HepG2 (cell line): ENCODE data around the gene CDX2. TPM values are rescaled to one million over a fixed set of nuclear protein-coding genes. Genes with fewer than 3 reads are reported as not detected.

Experiments
- ATAC-seq: fragments of 200-7000 bp; cut with Tn5 transposase; 3 replicates; pipeline ENCODE4 v1.9.1; 2020; ENCODE audit warnings: mild to moderate bottlenecking, moderate library complexity
- BruUV-seq: library from RNA; stranded (reverse); fragments of 400-500 nt; replicated peaks from 2 replicates; lab custom pipeline; 2021; lab: Mats Ljungman, UMichigan
- CTCF ChIA-PET: fragments of 300-600 bp; formaldehyde crosslinking; extraction: SDS; loops from one replicate; lab custom pipeline; 2021; ENCODE audit warnings: low total read pairs, inconsistent platforms, low intra/inter-chr PET ratio; lab: Yijun Ruan, JAX
- POLR2A ChIA-PET: fragments of 350-600 bp; sonication (Branson Sonifier 250); formaldehyde crosslinking; loops from one replicate; lab custom pipeline; 2020; ENCODE audit warnings: antibody characterized with exemption, inconsistent platforms; lab: Yijun Ruan, JAX
- DNase-seq: peaks from one replicate; pipeline ENCODE4 v3.0.0-alpha.2; 2015; ENCODE audit warnings: low spot score
- FAIRE-seq: peaks from 3 replicates; lab custom pipeline; 2011; peaks lifted over from hg19 to GRCh38; lab: Jason Lieb, UNC
- H2AFZ ChIP-seq: one replicate; pipeline ENCODE4 v1.6.1; 2011; ENCODE audit warnings: low read length, inconsistent platforms
- H3K27ac ChIP-seq: fragments of 300-600 bp; 3 replicates; pipeline ENCODE4 v1.8.0; 2011; ENCODE audit warnings: mixed run types, mild to moderate bottlenecking, mixed read lengths, low read length, inconsistent platforms; ENCODE audit not compliant: insufficient read depth; ENCODE audit errors: extremely low read length
- H3K27me3 ChIP-seq, 2 experiments: fragments of 200-600 bp in 1 of 2; 2 replicates in 1 of 2; 3 replicates in 1 of 2; pipeline versions ENCODE4 v1.6.0 to v1.8.0; 2011; ENCODE audit warnings: low read length in 2 of 2, mild to moderate bottlenecking in 2 of 2, moderate library complexity in 2 of 2, inconsistent platforms in 1 of 2; ENCODE audit not compliant: insufficient read depth in 2 of 2, control insufficient read depth in 1 of 2
- H3K36me3 ChIP-seq, 2 experiments: fragments of 200-600 bp in 1 of 2; replicated peaks in 1 of 2; 2 replicates in 1 of 2; 3 replicates in 1 of 2; pipeline versions ENCODE4 v1.5.1 to v1.8.0; 2011; ENCODE audit warnings: low read length in 2 of 2, inconsistent platforms in 1 of 2; ENCODE audit not compliant: insufficient read depth in 2 of 2, control insufficient read depth in 1 of 2
- H3K4me1 ChIP-seq: 2 replicates; pipeline ENCODE4 v1.5.1; 2012; ENCODE audit warnings: low read length, inconsistent platforms; ENCODE audit not compliant: insufficient read depth
- H3K4me2 ChIP-seq: 2 replicates; pipeline ENCODE4 v1.6.0; 2011; ENCODE audit warnings: low read depth, low read length, inconsistent platforms
- H3K4me3 ChIP-seq, 3 experiments: fragments of 200-600 bp in 1 of 3; sonication (generic), shearing (Covaris generic) in 1 of 3; replicated peaks in 1 of 3; 2 replicates each; pipeline ENCODE4 v1.5.1; 2011 to 2016; ENCODE audit warnings: low read length in 3 of 3, inconsistent platforms in 2 of 3, low read depth in 2 of 3, mild to moderate bottlenecking in 2 of 3, control low read depth in 1 of 3, mixed read lengths in 1 of 3; ENCODE audit not compliant: insufficient read depth in 1 of 3
- H3K79me2 ChIP-seq: one replicate; pipeline ENCODE4 v1.6.1; 2011; ENCODE audit warnings: low read length, inconsistent platforms; ENCODE audit not compliant: insufficient read depth
- H3K9ac ChIP-seq: 2 replicates; pipeline ENCODE4 v1.6.0; 2011; ENCODE audit warnings: mild to moderate bottlenecking, low read depth, low read length, inconsistent platforms; ENCODE audit not compliant: insufficient read depth
- H3K9me3 ChIP-seq: 2 replicates; pipeline ENCODE4 v1.5.1; 2012; ENCODE audit warnings: mild to moderate bottlenecking, low read length
- H4K20me1 ChIP-seq: 2 replicates; pipeline ENCODE4 v1.6.0; 2011; ENCODE audit warnings: inconsistent platforms, mild to moderate bottlenecking, low read length, moderate library complexity; ENCODE audit not compliant: insufficient read depth
- GZF1 ChIP-seq: sonication (generic); formaldehyde crosslinking; IDR thresholded peaks from 2 replicates; pipeline ENCODE4 v1.5.1; 2020; ENCODE audit warnings: mild to moderate bottlenecking, missing genetic modification reagents
- PRPF4 ChIP-seq: fragments of 200-400 bp; formaldehyde crosslinking; IDR thresholded peaks from 2 replicates; pipeline ENCODE4 v1.6.1; 2016; ENCODE audit warnings: low read length, low read depth; ENCODE audit not compliant: poor library complexity, severe bottlenecking
- ZBTB10 ChIP-seq: sonication (generic); formaldehyde crosslinking; IDR thresholded peaks from 2 replicates; pipeline ENCODE4 v1.4.0; 2020; ENCODE audit warnings: missing genetic modification reagents, borderline replicate concordance
- ZBTB46 ChIP-seq: sonication (generic); formaldehyde crosslinking; IDR thresholded peaks from 2 replicates; pipeline ENCODE4 v1.4.0; 2020; ENCODE audit warnings: mild to moderate bottlenecking, missing genetic modification reagents, borderline replicate concordance
- ZNF577 ChIP-seq: sonication (generic); formaldehyde crosslinking; IDR thresholded peaks from 2 replicates; pipeline ENCODE4 v1.4.0; 2020; ENCODE audit warnings: mild to moderate bottlenecking, low read depth, missing genetic modification reagents, borderline replicate concordance
- ZUFSP ChIP-seq: sonication (generic); formaldehyde crosslinking; IDR thresholded peaks from 2 replicates; pipeline ENCODE4 v1.9.0; 2021; ENCODE audit warnings: missing genetic modification reagents, mild to moderate bottlenecking, borderline replicate concordance
- ZXDC ChIP-seq: sonication (generic); formaldehyde crosslinking; IDR thresholded peaks from 2 replicates; pipeline ENCODE4 v1.5.0; 2020; ENCODE audit warnings: mild to moderate bottlenecking, missing genetic modification reagents
- WGBS: methylation state at CpG from one replicate; pipeline ENCODE4 v1.1.6; 2017; ENCODE audit warnings: low lambda C conversion rate; 5-methylcytosine and 5-hydroxymethylcytosine counted together
- in situ Hi-C: cut with HindIII; loops from 2 replicates; pipeline ENCODE4 v1.10.0; 2017; ENCODE audit warnings: low pct_unique_long_range_greater_than_20kb; ENCODE audit not compliant: extremely low pct_ligation_motif_present
- intact Hi-C: fragments of 100-400 bp; cut with micrococcal nuclease; formaldehyde crosslinking; loops from one replicate; pipeline ENCODE4 v1.10.0; 2022; ENCODE audit not compliant: unreplicated experiment
- polyA plus RNA-seq, 8 experiments: library from polyadenylated mRNA; depleted of rRNA in 3 of 8; stranded (reverse) in 7 of 8; unstranded in 1 of 8; fragments of >200 nt; fragmentation: Illumina TruSeq in 4 of 8; extraction: Trizol in 4 of 8; gene quantifications; 2 replicates each; pipeline versions ENCODE4 v1.2.1 to v1.2.3, GENCODE V29; 2011 to 2016; ENCODE audit warnings: low read depth in 4 of 8, missing spikeins in 1 of 8, mixed read lengths in 1 of 8; ENCODE audit not compliant: insufficient read depth in 1 of 8
- total RNA-seq, 5 experiments: library from RNA; depleted of rRNA; stranded (reverse); fragments of >200 nt; fragmentation: Illumina TruSeq; extraction: Trizol; gene quantifications; 2 replicates each; pipeline ENCODE4 v1.2.3, GENCODE V29; 2016; ENCODE audit warnings: low read depth in 1 of 5

The CDX2 gene
- total and polyA plus RNA-seq, 2 of the 13 experiments (the other 11 are each of a cell fraction or from before 2014, with no cell fraction given) = 0.04 TPM; not detected in 1

GRCh38 chr13:27911521-27911920, 57.6 kb downstream of the CDX2 start:
- no peaks in the 10 kb centered on the region for H3K79me2 ChIP-seq
- H3K27me3 ChIP-seq = no peaks in the 10 kb centered on the region; a peak in 1 of 5 replicates
- DNase-seq (no peak), ATAC-seq (no peak), FAIRE-seq (no peak)
- H3K36me3 ChIP-seq = no peaks in the 10 kb centered on the region
- H3K9ac ChIP-seq = no peak overlapping the region
- ChIA-PET CTCF (no interaction called here), POLR2A (no interaction called here)
- H3K4me3 ChIP-seq = no peak overlapping the region
- H3K4me2 ChIP-seq = no peak overlapping the region
- peaks cover 9% of the 10 kb centered on the region for H3K4me1 ChIP-seq
- no TSS peak for BruUV-seq
- 0% methylated on average over 2 of the region's 2 CpGs for WGBS
- intact Hi-C loops = no loop called here
- H3K27ac ChIP-seq = no peak overlapping the region
- H3K9me3 ChIP-seq = no peaks in the 10 kb centered on the region
- H4K20me1 ChIP-seq = no peaks in the 10 kb centered on the region
- no peak overlapping the region for H2AFZ ChIP-seq
- in situ Hi-C loops = no loop called here
- TF ChIP-seq ZUFSP (CRISPR knock-in tag) (no peak), PRPF4 (no peak), GZF1 (no peak), ZBTB10 (CRISPR knock-in tag) (no peak), ZXDC (CRISPR knock-in tag) (no peak), ZBTB46 (CRISPR knock-in tag) (no peak), ZNF577 (no peak)
